T-helper 1 cell (primary cell): ENCODE measurements around the gene ACAP3.

ENCODE experiments used
- DNase-seq, 5 donors: peaks; one replicate each; pipeline ENCODE4 v3.0.0-alpha.2; 2012 to 2020

ACAP3 gene

GRCh38 chr1:1284221-1285101, 23.3 kb downstream of the ACAP3 start:
- DNase-seq, result no peak

- no peak for DNase-seq
These were observed 23.9 kb downstream of the ACAP3 start for GRCh38 chr1:1283821-1284220.

- no peak for DNase-seq
These were observed 24.7 kb downstream of the ACAP3 start for GRCh38 chr1:1282998-1283397.

GRCh38 chr1:1281533-1282321, 26.0 kb downstream of the ACAP3 start:
- no peak for DNase-seq

- DNase-seq, result no peak
These were observed 26.8 kb downstream of the ACAP3 start for GRCh38 chr1:1280782-1281481.

- DNase-seq, result no peak
These were observed 28.7 kb downstream of the ACAP3 start for GRCh38 chr1:1279028-1279427.

- DNase-seq, result no peak
These were observed 29.1 kb downstream of the ACAP3 start for GRCh38 chr1:1278620-1279019.

GRCh38 chr1:1275836-1276235, 31.9 kb downstream of the ACAP3 start:
- no peak for DNase-seq

- no peak for DNase-seq
These were observed 32.7 kb downstream of the ACAP3 start for GRCh38 chr1:1274931-1275431.

- DNase-seq, result no peak
These were observed 33.3 kb downstream of the ACAP3 start for GRCh38 chr1:1274299-1274930.

GRCh38 chr1:1273512-1274298, 34.0 kb downstream of the ACAP3 start, which contains the start of gene UBE2J2:
TSS of gene UBE2J2 (minus strand) at chr1:1273854. CDS start at chr1:1267992, 5,862 bp downstream.
- DNase-seq, result peak; percentile 89 to 93 (median 92)

GRCh38 chr1:1273209-1273511, 34.6 kb downstream of the ACAP3 start:
- no peak for DNase-seq

GRCh38 chr1:1272341-1273208, 35.2 kb downstream of the ACAP3 start:
- no peak for DNase-seq

GRCh38 chr1:1270813-1271212, 36.9 kb downstream of the ACAP3 start:
- no peak for DNase-seq

GRCh38 chr1:1268284-1268682, 39.4 kb downstream of the ACAP3 start:
- DNase-seq, result no peak

- DNase-seq, result no peak
These were observed 40.0 kb downstream of the ACAP3 start for GRCh38 chr1:1267488-1268283.

- DNase-seq, result no peak
These were observed 42.9 kb downstream of the ACAP3 start for GRCh38 chr1:1264868-1265272.

- DNase-seq, result no peak
These were observed 43.7 kb downstream of the ACAP3 start for GRCh38 chr1:1264026-1264425.

- DNase-seq, result no peak
These were observed 45.0 kb downstream of the ACAP3 start for GRCh38 chr1:1262758-1263157.

GRCh38 chr1:1262071-1262470, 45.7 kb downstream of the ACAP3 start:
- DNase-seq, result no peak
